ENCODE data around the gene RPAP2. TPM values are rescaled to one million over a fixed set of nuclear protein-coding genes. Genes with fewer than 3 reads are reported as not detected.

RPAP2 gene
- total and polyA plus RNA-seq, 2 donors (not counting 3 experiments of a cell fraction or from before 2014, with no cell fraction given), result 4.3 to 24.9 TPM

- H4K20me1 ChIP-seq (replicated peaks; ENCODE audit: control insufficient read depth, extremely low read depth, insufficient read depth, low read length), result no peaks in the 10 kb centered on the region
- H3K9ac ChIP-seq (replicated peaks; ENCODE audit: extremely low read depth, insufficient read depth, low read length), result no peak overlapping the region
- no peak overlapping the region for H3K27ac ChIP-seq (ENCODE audit: insufficient read depth, low read depth, low read length)
- DNase-seq (ENCODE audit: low read depth, low spot score) (no peak), FAIRE-seq (no peak)
- H3K9me3 ChIP-seq (replicated peaks; ENCODE audit: control insufficient read depth, insufficient read depth, low read length), result no peaks in the 10 kb centered on the region
- peaks cover 0 to 6% of the 10 kb centered on the region in 2 experiments for H3K27me3 ChIP-seq (ENCODE audit: control insufficient read depth in 2 of 2, insufficient read depth in 2 of 2, low read length in 2 of 2)
- POLR2A ChIA-PET, result no interaction called here
- H2AFZ ChIP-seq (ENCODE audit: low read depth, low read length), result no peak overlapping the region
- TF ChIP-seq GATA2 (IDR thresholded peaks at IDR 0.05; ENCODE audit: insufficient read depth, insufficient read length, low read depth, low read length) (no peak), JUN (IDR thresholded peaks at IDR 0.05; ENCODE audit: borderline replicate concordance, insufficient read depth, insufficient read length, low read depth) (no peak), POLR2A (IDR thresholded peaks at IDR 0.05; ENCODE audit: low read depth, low read length) (no peak), POLR2AphosphoS5 (IDR thresholded peaks at IDR 0.05; ENCODE audit: insufficient read depth, low read depth, low read length) (no peak), CTCF (IDR thresholded peaks at IDR 0.05; ENCODE audit: extremely low read depth in 1 of 2, insufficient read depth in 1 of 2, low read depth in 1 of 2, low read length in 2 of 2) (no peak), FOS (IDR thresholded peaks at IDR 0.05; ENCODE audit: borderline replicate concordance, insufficient read depth, low read length) (no peak), EZH2 (IDR thresholded peaks at IDR 0.05; ENCODE audit: borderline replicate concordance, low read depth, low read length, severe bottlenecking) (no peak), MYC (IDR thresholded peaks at IDR 0.05; ENCODE audit: low read depth, low read length) (no peak)
- TF ChIP-seq, protein P1, sequence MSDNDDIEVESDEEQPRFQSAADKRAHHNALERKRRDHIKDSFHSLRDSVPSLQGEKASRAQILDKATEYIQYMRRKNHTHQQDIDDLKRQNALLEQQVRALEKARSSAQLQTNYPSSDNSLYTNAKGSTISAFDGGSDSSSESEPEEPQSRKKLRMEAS (IDR thresholded peaks at IDR 0.05; ENCODE audit: insufficient read depth, insufficient read length), result no peak
- H3K79me2 ChIP-seq (ENCODE audit: control insufficient read depth, insufficient read depth, low read length), result no peaks in the 10 kb centered on the region
- no peaks in the 10 kb centered on the region for H3K4me1 ChIP-seq (ENCODE audit: control insufficient read depth, extremely low read depth, insufficient read depth, low read length)
- intact Hi-C loops (cut with micrococcal nuclease) (no loop called here), dilution Hi-C loops (cut with MboI; ENCODE audit: extremely low pct_ligation_motif_present, low sequenced_read_pairs) (no loop called here)
- no peak overlapping the region for H3K4me2 ChIP-seq (ENCODE audit: insufficient read depth, low read length)
- no peaks in the 10 kb centered on the region for H3K9me1 ChIP-seq (replicated peaks; ENCODE audit: control insufficient read depth, extremely low read depth, insufficient read depth, low read length)
- H3K36me3 ChIP-seq (ENCODE audit: control insufficient read depth in 2 of 2, extremely low read depth in 1 of 2, insufficient read depth in 2 of 2, low read length in 2 of 2), result no peaks in the 10 kb centered on the region
- CTCF ChIA-PET, result no interaction called here
- H3K4me3 ChIP-seq (replicated peaks in 1 of 3; ENCODE audit: insufficient read depth in 1 of 3, low read depth in 1 of 3, low read length in 3 of 3), result no peak overlapping the region
- no TSS peak for BruUV-seq (replicated peaks)
Observed at GRCh38 chr1:92411511-92411910, 112.7 kb downstream of the RPAP2 start.

All from endothelial cell of umbilical vein (primary cell).